ENCODE data around the gene YOD1.

Gene YOD1

GRCh38 chr1:207007352-207008033 is 43.5 kb downstream of the YOD1 start:
- ATAC-seq (no peak), DNase-seq (no peak)

GRCh38 chr1:207006914-207007313 is 44.1 kb downstream of the YOD1 start:
- DNase-seq (no peak), ATAC-seq (no peak)

- ATAC-seq (no peak), DNase-seq (no peak)
Observed at GRCh38 chr1:207006083-207006482, 44.9 kb downstream of the YOD1 start.

GRCh38 chr1:207004931-207005830 is 45.8 kb downstream of the YOD1 start:
- peak; percentile 50 for DNase-seq
- peak; percentile 61 for ATAC-seq

- ATAC-seq (no peak), DNase-seq (no peak)
Observed at GRCh38 chr1:207003210-207003609, 47.8 kb downstream of the YOD1 start.

GRCh38 chr1:207002724-207003146 is 48.3 kb downstream of the YOD1 start:
- DNase-seq (no peak), ATAC-seq (no peak)

- ATAC-seq (no peak), DNase-seq (no peak)
Observed at GRCh38 chr1:207001492-207002245, 49.3 kb downstream of the YOD1 start.

GRCh38 chr1:207000651-207001291 is 50.2 kb downstream of the YOD1 start:
- DNase-seq (no peak), ATAC-seq (no peak)

- no peak for DNase-seq
- no peak for ATAC-seq
Observed at GRCh38 chr1:206998816-206999215, 52.2 kb downstream of the YOD1 start.
